ENCODE results near the gene FOXL1.

The FOXL1 gene

GRCh38 chr16:86597126-86597879, 19.0 kb downstream of the FOXL1 start:
- TF ChIP-seq TCF12 (IDR thresholded peaks at IDR 0.05; ENCODE audit: low read depth) (no peak), CREB1 (IDR thresholded peaks at IDR 0.05; ENCODE audit: low read depth) (no peak), ZBTB7A (IDR thresholded peaks at IDR 0.05; ENCODE audit: low read depth) (no peak), EGR1 (IDR thresholded peaks at IDR 0.05) (no peak), MAX (IDR thresholded peaks at IDR 0.05) (no peak), RAD21 (IDR thresholded peaks at IDR 0.05; ENCODE audit: low read depth) (no peak)

GRCh38 chr16:86597880-86598606, 19.7 kb downstream of the FOXL1 start:
- TF ChIP-seq EP300 (IDR thresholded peaks at IDR 0.05; ENCODE audit: borderline replicate concordance) (no peak), FOXM1 (IDR thresholded peaks at IDR 0.05; ENCODE audit: borderline replicate concordance, low read depth) (no peak), CEBPB (IDR thresholded peaks at IDR 0.05) (no peak)

- TF ChIP-seq USF1 (IDR thresholded peaks at IDR 0.05) (no peak), FOXM1 (IDR thresholded peaks at IDR 0.05; ENCODE audit: borderline replicate concordance, low read depth) (no peak), TEAD4 (IDR thresholded peaks at IDR 0.05) (no peak), EGR1 (IDR thresholded peaks at IDR 0.05) (no peak), NFIC (IDR thresholded peaks at IDR 0.05) (no peak), EP300 (IDR thresholded peaks at IDR 0.05; ENCODE audit: borderline replicate concordance) (no peak), MAX (IDR thresholded peaks at IDR 0.05) (no peak)
Observed at GRCh38 chr16:86598607-86599565, 20.5 kb downstream of the FOXL1 start.

- TF ChIP-seq ZBTB7A (IDR thresholded peaks at IDR 0.05; ENCODE audit: low read depth) = no peak
- no peak for TF ChIP-seq USF1 (IDR thresholded peaks at IDR 0.05)
Observed at GRCh38 chr16:86601356-86601755, 23.0 kb downstream of the FOXL1 start.

GRCh38 chr16:86602521-86602920, 24.2 kb downstream of the FOXL1 start:
- no peak for TF ChIP-seq REST (IDR thresholded peaks at IDR 0.05; ENCODE audit: low read depth)
- no peak for TF ChIP-seq RAD21 (IDR thresholded peaks at IDR 0.05; ENCODE audit: low read depth)
- TF ChIP-seq TEAD4 (IDR thresholded peaks at IDR 0.05) = no peak
- TF ChIP-seq EGR1 (IDR thresholded peaks at IDR 0.05) = no peak
- TF ChIP-seq FOXM1 (IDR thresholded peaks at IDR 0.05; ENCODE audit: borderline replicate concordance, low read depth) = no peak
- TF ChIP-seq CEBPB (IDR thresholded peaks at IDR 0.05) = no peak
- TF ChIP-seq MAX (IDR thresholded peaks at IDR 0.05) = no peak
- no peak for TF ChIP-seq EP300 (IDR thresholded peaks at IDR 0.05; ENCODE audit: borderline replicate concordance)
- TF ChIP-seq TAF1 (IDR thresholded peaks at IDR 0.05; ENCODE audit: low read depth) = no peak
- no peak for TF ChIP-seq ZBTB7A (IDR thresholded peaks at IDR 0.05; ENCODE audit: low read depth)
- no peak for TF ChIP-seq NFIC (IDR thresholded peaks at IDR 0.05)
- TF ChIP-seq USF1 (IDR thresholded peaks at IDR 0.05) = no peak
- no peak for TF ChIP-seq CREB1 (IDR thresholded peaks at IDR 0.05; ENCODE audit: low read depth)
- TF ChIP-seq YY1 (IDR thresholded peaks at IDR 0.05; ENCODE audit: low read depth) = no peak

GRCh38 chr16:86604436-86605193, 26.3 kb downstream of the FOXL1 start:
- TF ChIP-seq TCF12 (IDR thresholded peaks at IDR 0.05; ENCODE audit: low read depth) (no peak), ZBTB7A (IDR thresholded peaks at IDR 0.05; ENCODE audit: low read depth) (no peak), EP300 (IDR thresholded peaks at IDR 0.05; ENCODE audit: borderline replicate concordance) (no peak), YY1 (IDR thresholded peaks at IDR 0.05; ENCODE audit: low read depth) (no peak), CEBPB (IDR thresholded peaks at IDR 0.05) (no peak), NFIC (IDR thresholded peaks at IDR 0.05) (no peak), TEAD4 (IDR thresholded peaks at IDR 0.05) (no peak)
